ENCODE measurements around the gene SNX4. TPM values are rescaled to one million over a fixed set of nuclear protein-coding genes. Genes with fewer than 3 reads are reported as not detected.

The SNX4 gene
- total RNA-seq, 4 donors from 2014 or later: 44.2 to 66.1 (median 58.0) TPM

GRCh38 chr3:125418306-125418705 lies 101.7 kb downstream of the SNX4 start:
- no peak for TF ChIP-seq CTCF (IDR thresholded peaks at IDR 0.05; ENCODE audit: low read depth)

GRCh38 chr3:125416235-125416634 lies 103.8 kb downstream of the SNX4 start:
- no peak for TF ChIP-seq CTCF (IDR thresholded peaks at IDR 0.05; ENCODE audit: low read depth)

GRCh38 chr3:125414669-125415068 lies 105.3 kb downstream of the SNX4 start:
- TF ChIP-seq CTCF (IDR thresholded peaks at IDR 0.05; ENCODE audit: low read depth): no peak

- no peak for TF ChIP-seq CTCF (IDR thresholded peaks at IDR 0.05; ENCODE audit: low read depth)
Measured at GRCh38 chr3:125410922-125411321, 109.1 kb downstream of the SNX4 start.

GRCh38 chr3:125406070-125406469 lies 113.9 kb downstream of the SNX4 start:
- TF ChIP-seq CTCF (IDR thresholded peaks at IDR 0.05; ENCODE audit: low read depth): no peak

GRCh38 chr3:125403789-125404188 lies 116.2 kb downstream of the SNX4 start:
- no peak for TF ChIP-seq CTCF (IDR thresholded peaks at IDR 0.05; ENCODE audit: low read depth)

GRCh38 chr3:125402639-125403038 lies 117.4 kb downstream of the SNX4 start:
- no peak for TF ChIP-seq CTCF (IDR thresholded peaks at IDR 0.05; ENCODE audit: low read depth)
